HepG2 (cell line): ENCODE measurements around the gene TPGS1. TPM values are rescaled to one million over a fixed set of nuclear protein-coding genes. Genes with fewer than 3 reads are reported as not detected.

ENCODE experiments used
- ATF5 ChIP-seq: sonication (generic); formaldehyde crosslinking; IDR thresholded peaks from 2 replicates; pipeline ENCODE4 v1.4.0; 2020; ENCODE audit warnings: mild to moderate bottlenecking, low read depth, missing genetic modification reagents
- ESRRA ChIP-seq: sonication (generic); formaldehyde crosslinking; IDR thresholded peaks from 2 replicates; pipeline ENCODE4 v1.5.1; 2020; ENCODE audit warnings: mild to moderate bottlenecking, low read depth, missing genetic modification reagents
- NR3C1 ChIP-seq: sonication (generic); formaldehyde crosslinking; IDR thresholded peaks from 2 replicates; pipeline ENCODE4 v1.4.0; 2020; ENCODE audit warnings: missing genetic modification reagents
- PRDM15 ChIP-seq: sonication (generic); formaldehyde crosslinking; IDR thresholded peaks from 2 replicates; pipeline ENCODE4 v1.4.0; 2020; ENCODE audit warnings: missing genetic modification reagents
- SKIL ChIP-seq: sonication (generic); formaldehyde crosslinking; IDR thresholded peaks from 2 replicates; pipeline ENCODE4 v1.8.0; 2022; ENCODE audit warnings: missing genetic modification reagents, mild to moderate bottlenecking, moderate library complexity, borderline replicate concordance
- ZNF225 ChIP-seq: sonication (generic); formaldehyde crosslinking; IDR thresholded peaks from 2 replicates; pipeline ENCODE4 v1.4.0; 2020; ENCODE audit warnings: mild to moderate bottlenecking, missing genetic modification reagents
- ZNF441 ChIP-seq: sonication (generic); formaldehyde crosslinking; IDR thresholded peaks from 2 replicates; pipeline ENCODE4 v1.7.0; 2021; ENCODE audit warnings: missing genetic modification reagents, borderline replicate concordance
- polyA plus RNA-seq, 8 experiments: library from polyadenylated mRNA; depleted of rRNA in 3 of 8; stranded (reverse) in 7 of 8; unstranded in 1 of 8; fragments of >200 nt; fragmentation: Illumina TruSeq in 4 of 8; extraction: Trizol in 4 of 8; gene quantifications; 2 replicates each; pipeline versions ENCODE4 v1.2.1 to v1.2.3, GENCODE V29; 2011 to 2016; ENCODE audit warnings: low read depth in 4 of 8, missing spikeins in 1 of 8, mixed read lengths in 1 of 8; ENCODE audit not compliant: insufficient read depth in 1 of 8
- total RNA-seq, 5 experiments: library from RNA; depleted of rRNA; stranded (reverse); fragments of >200 nt; fragmentation: Illumina TruSeq; extraction: Trizol; gene quantifications; 2 replicates each; pipeline ENCODE4 v1.2.3, GENCODE V29; 2016; ENCODE audit warnings: low read depth in 1 of 5
- TF ChIP-seq, protein P1 (sequence below): IDR thresholded peaks from 2 replicates; pipeline ENCODE4 v1.6.1; 2016; ENCODE audit warnings: missing compliant biosample characterization, missing genetic modification reagents, borderline replicate concordance
- TF ChIP-seq, protein P2 (sequence below): IDR thresholded peaks from 2 replicates; pipeline ENCODE4 v1.4.0; 2020; ENCODE audit warnings: mild to moderate bottlenecking, missing genetic modification reagents
- TF ChIP-seq, protein P3 (sequence below): sonication (generic); formaldehyde crosslinking; IDR thresholded peaks from 2 replicates; pipeline ENCODE4 v1.5.0; 2020; ENCODE audit warnings: mild to moderate bottlenecking, missing genetic modification reagents, borderline replicate concordance

The TPGS1 gene
- total and polyA plus RNA-seq, 2 of the 13 experiments (the other 11 are each of a cell fraction or from before 2014, with no cell fraction given), result 1.1 to 6.2 TPM

GRCh38 chr19:480016-480855 lies 27.1 kb upstream of the TPGS1 start (continued):
- no peak for TF ChIP-seq PRDM15 (CRISPR knock-in tag)
- peak; percentile 32; the same call in 1 of the 2 replicates for TF ChIP-seq ZNF441 (CRISPR knock-in tag)
- TF ChIP-seq NR3C1 (CRISPR knock-in tag), result no peak
- TF ChIP-seq SKIL (CRISPR knock-in tag), result peak; percentile 40; the same call in 1 of the 2 replicates
- TF ChIP-seq, protein P1, sequence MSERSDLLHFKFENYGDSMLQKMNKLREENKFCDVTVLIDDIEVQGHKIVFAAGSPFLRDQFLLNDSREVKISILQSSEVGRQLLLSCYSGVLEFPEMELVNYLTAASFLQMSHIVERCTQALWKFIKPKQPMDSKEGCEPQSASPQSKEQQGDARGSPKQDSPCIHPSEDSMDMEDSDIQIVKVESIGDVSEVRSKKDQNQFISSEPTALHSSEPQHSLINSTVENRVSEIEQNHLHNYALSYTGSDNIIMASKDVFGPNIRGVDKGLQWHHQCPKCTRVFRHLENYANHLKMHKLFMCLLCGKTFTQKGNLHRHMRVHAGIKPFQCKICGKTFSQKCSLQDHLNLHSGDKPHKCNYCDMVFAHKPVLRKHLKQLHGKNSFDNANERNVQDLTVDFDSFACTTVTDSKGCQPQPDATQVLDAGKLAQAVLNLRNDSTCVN (CRISPR knock-in tag), result no peak
- TF ChIP-seq ATF5, result no peak
- TF ChIP-seq, protein P2, sequence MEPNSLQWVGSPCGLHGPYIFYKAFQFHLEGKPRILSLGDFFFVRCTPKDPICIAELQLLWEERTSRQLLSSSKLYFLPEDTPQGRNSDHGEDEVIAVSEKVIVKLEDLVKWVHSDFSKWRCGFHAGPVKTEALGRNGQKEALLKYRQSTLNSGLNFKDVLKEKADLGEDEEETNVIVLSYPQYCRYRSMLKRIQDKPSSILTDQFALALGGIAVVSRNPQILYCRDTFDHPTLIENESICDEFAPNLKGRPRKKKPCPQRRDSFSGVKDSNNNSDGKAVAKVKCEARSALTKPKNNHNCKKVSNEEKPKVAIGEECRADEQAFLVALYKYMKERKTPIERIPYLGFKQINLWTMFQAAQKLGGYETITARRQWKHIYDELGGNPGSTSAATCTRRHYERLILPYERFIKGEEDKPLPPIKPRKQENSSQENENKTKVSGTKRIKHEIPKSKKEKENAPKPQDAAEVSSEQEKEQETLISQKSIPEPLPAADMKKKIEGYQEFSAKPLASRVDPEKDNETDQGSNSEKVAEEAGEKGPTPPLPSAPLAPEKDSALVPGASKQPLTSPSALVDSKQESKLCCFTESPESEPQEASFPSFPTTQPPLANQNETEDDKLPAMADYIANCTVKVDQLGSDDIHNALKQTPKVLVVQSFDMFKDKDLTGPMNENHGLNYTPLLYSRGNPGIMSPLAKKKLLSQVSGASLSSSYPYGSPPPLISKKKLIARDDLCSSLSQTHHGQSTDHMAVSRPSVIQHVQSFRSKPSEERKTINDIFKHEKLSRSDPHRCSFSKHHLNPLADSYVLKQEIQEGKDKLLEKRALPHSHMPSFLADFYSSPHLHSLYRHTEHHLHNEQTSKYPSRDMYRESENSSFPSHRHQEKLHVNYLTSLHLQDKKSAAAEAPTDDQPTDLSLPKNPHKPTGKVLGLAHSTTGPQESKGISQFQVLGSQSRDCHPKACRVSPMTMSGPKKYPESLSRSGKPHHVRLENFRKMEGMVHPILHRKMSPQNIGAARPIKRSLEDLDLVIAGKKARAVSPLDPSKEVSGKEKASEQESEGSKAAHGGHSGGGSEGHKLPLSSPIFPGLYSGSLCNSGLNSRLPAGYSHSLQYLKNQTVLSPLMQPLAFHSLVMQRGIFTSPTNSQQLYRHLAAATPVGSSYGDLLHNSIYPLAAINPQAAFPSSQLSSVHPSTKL (CRISPR knock-in tag), result 0 out of 2 replicates have a peak, but pooled peaks have one; percentile 16
- TF ChIP-seq, protein P3, sequence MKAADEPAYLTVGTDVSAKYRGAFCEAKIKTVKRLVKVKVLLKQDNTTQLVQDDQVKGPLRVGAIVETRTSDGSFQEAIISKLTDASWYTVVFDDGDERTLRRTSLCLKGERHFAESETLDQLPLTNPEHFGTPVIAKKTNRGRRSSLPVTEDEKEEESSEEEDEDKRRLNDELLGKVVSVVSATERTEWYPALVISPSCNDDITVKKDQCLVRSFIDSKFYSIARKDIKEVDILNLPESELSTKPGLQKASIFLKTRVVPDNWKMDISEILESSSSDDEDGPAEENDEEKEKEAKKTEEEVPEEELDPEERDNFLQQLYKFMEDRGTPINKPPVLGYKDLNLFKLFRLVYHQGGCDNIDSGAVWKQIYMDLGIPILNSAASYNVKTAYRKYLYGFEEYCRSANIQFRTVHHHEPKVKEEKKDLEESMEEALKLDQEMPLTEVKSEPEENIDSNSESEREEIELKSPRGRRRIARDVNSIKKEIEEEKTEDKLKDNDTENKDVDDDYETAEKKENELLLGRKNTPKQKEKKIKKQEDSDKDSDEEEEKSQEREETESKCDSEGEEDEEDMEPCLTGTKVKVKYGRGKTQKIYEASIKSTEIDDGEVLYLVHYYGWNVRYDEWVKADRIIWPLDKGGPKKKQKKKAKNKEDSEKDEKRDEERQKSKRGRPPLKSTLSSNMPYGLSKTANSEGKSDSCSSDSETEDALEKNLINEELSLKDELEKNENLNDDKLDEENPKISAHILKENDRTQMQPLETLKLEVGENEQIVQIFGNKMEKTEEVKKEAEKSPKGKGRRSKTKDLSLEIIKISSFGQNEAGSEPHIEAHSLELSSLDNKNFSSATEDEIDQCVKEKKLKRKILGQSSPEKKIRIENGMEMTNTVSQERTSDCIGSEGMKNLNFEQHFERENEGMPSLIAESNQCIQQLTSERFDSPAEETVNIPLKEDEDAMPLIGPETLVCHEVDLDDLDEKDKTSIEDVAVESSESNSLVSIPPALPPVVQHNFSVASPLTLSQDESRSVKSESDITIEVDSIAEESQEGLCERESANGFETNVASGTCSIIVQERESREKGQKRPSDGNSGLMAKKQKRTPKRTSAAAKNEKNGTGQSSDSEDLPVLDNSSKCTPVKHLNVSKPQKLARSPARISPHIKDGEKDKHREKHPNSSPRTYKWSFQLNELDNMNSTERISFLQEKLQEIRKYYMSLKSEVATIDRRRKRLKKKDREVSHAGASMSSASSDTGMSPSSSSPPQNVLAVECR (CRISPR knock-in tag), result peak; percentile 14; the same call in 1 of the 2 replicates
- peak; percentile 26; the same call in 1 of the 2 replicates for TF ChIP-seq ZNF225 (CRISPR knock-in tag)
- no peak for TF ChIP-seq ESRRA (CRISPR knock-in tag)
